ENCODE data around the gene TBL1X.

The TBL1X gene

GRCh38 chrX:9486786-9487387 lies 22.0 kb downstream of the TBL1X start:
- Histone ChIP-seq H3K4me3 (ENCODE audit: low read length) (no peak overlapping the region), H3K27me3 (ENCODE audit: control insufficient read depth, insufficient read depth, low read length) (no peaks in the 10 kb centered on the region), H3K36me3 (ENCODE audit: control insufficient read depth, insufficient read depth, low read length) (no peaks in the 10 kb centered on the region), H3K27ac (ENCODE audit: low read depth, low read length) (no peak overlapping the region), H3K4me1 (ENCODE audit: control insufficient read depth, insufficient read depth, low read length) (no peaks in the 10 kb centered on the region), H3K9ac (ENCODE audit: low read length) (no peak overlapping the region)

- Histone ChIP-seq H3K27me3 (ENCODE audit: control insufficient read depth, insufficient read depth, low read length) (no peaks in the 10 kb centered on the region), H3K9ac (ENCODE audit: low read length) (no peak overlapping the region), H3K4me3 (ENCODE audit: low read length) (no peak overlapping the region), H3K4me1 (ENCODE audit: control insufficient read depth, insufficient read depth, low read length) (no peaks in the 10 kb centered on the region), H3K36me3 (ENCODE audit: control insufficient read depth, insufficient read depth, low read length) (no peaks in the 10 kb centered on the region), H3K27ac (ENCODE audit: low read depth, low read length) (no peak overlapping the region)
Observed at GRCh38 chrX:9488586-9488985, 23.7 kb downstream of the TBL1X start.

DNA sequence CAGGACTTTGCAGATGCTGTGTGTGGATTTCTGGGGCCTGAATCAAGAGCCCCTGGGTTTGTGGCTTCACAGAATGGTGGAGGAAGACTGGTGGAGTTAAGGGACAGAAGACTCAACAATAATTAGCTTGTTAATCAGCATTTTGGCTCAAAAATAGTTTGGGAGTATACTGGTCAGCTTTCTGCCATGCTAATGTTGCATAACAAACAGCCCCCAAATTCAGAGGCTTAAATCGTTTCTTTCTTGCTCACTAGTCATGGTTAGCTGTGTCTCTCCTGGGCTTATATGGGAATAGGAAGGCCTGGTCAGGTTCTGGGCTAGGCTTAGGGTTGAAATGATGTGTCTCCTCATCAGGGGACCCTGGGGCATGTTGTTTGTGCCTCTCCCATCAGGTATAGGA lies 24.4 kb downstream of the TBL1X start:
- H3K4me1 ChIP-seq (ENCODE audit: control insufficient read depth, insufficient read depth, low read length): no peaks in the 10 kb centered on the region
- H3K4me3 ChIP-seq (ENCODE audit: low read length): no peak overlapping the region
- H3K36me3 ChIP-seq (ENCODE audit: control insufficient read depth, insufficient read depth, low read length): no peaks in the 10 kb centered on the region
- no peak overlapping the region for H3K27ac ChIP-seq (ENCODE audit: low read depth, low read length)
- no peak overlapping the region for H3K9ac ChIP-seq (ENCODE audit: low read length)
- no peaks in the 10 kb centered on the region for H3K27me3 ChIP-seq (ENCODE audit: control insufficient read depth, insufficient read depth, low read length)

DNA sequence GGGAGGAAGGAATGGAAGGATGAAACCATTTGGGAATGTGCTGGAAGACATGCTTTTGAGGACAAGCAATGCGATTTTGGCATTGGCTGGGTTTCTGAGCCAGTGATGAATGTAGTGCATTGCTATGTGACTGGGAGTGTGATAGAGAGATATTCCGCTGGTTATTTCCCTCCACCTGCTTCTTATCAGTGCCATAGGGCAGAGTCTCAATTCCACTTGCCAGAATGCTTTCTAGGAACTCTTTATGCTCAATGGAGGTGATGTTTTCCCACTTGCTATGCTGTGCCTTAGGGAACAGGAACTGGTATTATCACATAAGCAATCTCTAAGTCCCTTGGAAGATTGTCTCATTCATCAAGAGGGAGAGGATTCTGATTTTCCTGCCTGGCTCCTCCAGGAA lies 28.0 kb downstream of the TBL1X start:
- H3K36me3 ChIP-seq (ENCODE audit: control insufficient read depth, insufficient read depth, low read length): no peaks in the 10 kb centered on the region
- H3K27ac ChIP-seq (ENCODE audit: low read depth, low read length): no peak overlapping the region
- H3K4me3 ChIP-seq (ENCODE audit: low read length): no peak overlapping the region
- no peak overlapping the region for H3K9ac ChIP-seq (ENCODE audit: low read length)
- no peaks in the 10 kb centered on the region for H3K4me1 ChIP-seq (ENCODE audit: control insufficient read depth, insufficient read depth, low read length)
- no peaks in the 10 kb centered on the region for H3K27me3 ChIP-seq (ENCODE audit: control insufficient read depth, insufficient read depth, low read length)

DNA sequence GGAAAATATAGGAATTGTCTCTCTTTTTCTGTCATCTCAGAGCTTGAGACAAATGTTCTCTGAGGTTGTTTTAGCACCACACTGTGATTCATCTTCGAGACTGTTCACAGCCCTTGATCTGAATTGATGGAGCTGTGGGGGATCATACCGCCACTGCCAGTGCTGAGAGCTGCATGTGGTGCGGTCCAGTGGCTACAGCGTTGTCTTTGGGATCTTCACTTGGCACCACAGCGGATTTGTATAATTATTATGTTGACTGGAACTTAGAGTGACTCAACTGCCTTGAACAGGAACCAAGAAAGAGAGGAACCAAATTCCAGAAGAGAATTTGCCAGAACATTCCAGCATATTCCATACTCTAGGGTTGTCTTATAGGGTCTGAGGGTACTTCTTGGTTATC lies 29.1 kb downstream of the TBL1X start:
- no peak overlapping the region for H3K9ac ChIP-seq (ENCODE audit: low read length)

GRCh38 chrX:9494771-9495170 lies 29.9 kb downstream of the TBL1X start:
- Histone ChIP-seq H3K4me1 (ENCODE audit: control insufficient read depth, insufficient read depth, low read length) (no peaks in the 10 kb centered on the region), H3K27me3 (ENCODE audit: control insufficient read depth, insufficient read depth, low read length) (no peaks in the 10 kb centered on the region), H3K27ac (ENCODE audit: low read depth, low read length) (no peak overlapping the region), H3K4me3 (ENCODE audit: low read length) (no peak overlapping the region), H3K36me3 (ENCODE audit: control insufficient read depth, insufficient read depth, low read length) (no peaks in the 10 kb centered on the region), H3K9ac (ENCODE audit: low read length) (no peak overlapping the region)

More for the DNA sequence above, 29.1 kb downstream of the TBL1X start:
- Histone ChIP-seq H3K4me1 (ENCODE audit: control insufficient read depth, insufficient read depth, low read length) (no peaks in the 10 kb centered on the region), H3K27ac (ENCODE audit: low read depth, low read length) (no peak overlapping the region), H3K36me3 (ENCODE audit: control insufficient read depth, insufficient read depth, low read length) (no peaks in the 10 kb centered on the region), H3K27me3 (ENCODE audit: control insufficient read depth, insufficient read depth, low read length) (no peaks in the 10 kb centered on the region), H3K4me3 (ENCODE audit: low read length) (no peak overlapping the region)

GRCh38 chrX:9495496-9495895 lies 30.6 kb downstream of the TBL1X start:
- Histone ChIP-seq H3K27me3 (ENCODE audit: control insufficient read depth, insufficient read depth, low read length) (no peaks in the 10 kb centered on the region), H3K4me3 (ENCODE audit: low read length) (no peak overlapping the region), H3K36me3 (ENCODE audit: control insufficient read depth, insufficient read depth, low read length) (no peaks in the 10 kb centered on the region), H3K27ac (ENCODE audit: low read depth, low read length) (no peak overlapping the region), H3K9ac (ENCODE audit: low read length) (no peak overlapping the region), H3K4me1 (ENCODE audit: control insufficient read depth, insufficient read depth, low read length) (no peaks in the 10 kb centered on the region)

DNA sequence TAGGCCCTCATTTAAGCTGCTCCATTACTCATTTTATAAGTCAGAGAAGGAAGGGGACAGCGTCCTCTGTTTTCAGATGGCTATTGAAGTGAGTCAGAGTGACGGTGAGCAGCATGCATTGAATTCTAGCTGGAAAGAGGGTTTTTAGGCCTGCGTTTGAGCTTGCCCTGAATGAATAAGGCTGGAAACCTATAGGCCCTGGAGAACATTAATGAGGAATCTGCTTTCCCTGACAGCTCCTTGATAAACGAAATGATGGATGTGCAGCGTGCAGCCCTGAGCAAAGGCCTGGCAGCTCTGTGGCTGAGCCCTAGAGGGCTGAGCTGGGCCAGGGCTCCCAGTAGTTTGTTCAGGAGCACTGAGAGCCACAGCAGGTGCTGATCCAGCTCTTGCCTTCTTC lies 33.4 kb downstream of the TBL1X start:
- Histone ChIP-seq H3K27ac (ENCODE audit: low read depth, low read length) (no peak overlapping the region), H3K36me3 (ENCODE audit: control insufficient read depth, insufficient read depth, low read length) (no peaks in the 10 kb centered on the region), H3K9ac (ENCODE audit: low read length) (no peak overlapping the region), H3K4me3 (ENCODE audit: low read length) (no peak overlapping the region), H3K27me3 (ENCODE audit: control insufficient read depth, insufficient read depth, low read length) (no peaks in the 10 kb centered on the region), H3K4me1 (ENCODE audit: control insufficient read depth, insufficient read depth, low read length) (no peaks in the 10 kb centered on the region)

- H3K36me3 ChIP-seq (ENCODE audit: control insufficient read depth, insufficient read depth, low read length): no peaks in the 10 kb centered on the region
Observed at GRCh38 chrX:9500584-9500983, 35.7 kb downstream of the TBL1X start.

DNA sequence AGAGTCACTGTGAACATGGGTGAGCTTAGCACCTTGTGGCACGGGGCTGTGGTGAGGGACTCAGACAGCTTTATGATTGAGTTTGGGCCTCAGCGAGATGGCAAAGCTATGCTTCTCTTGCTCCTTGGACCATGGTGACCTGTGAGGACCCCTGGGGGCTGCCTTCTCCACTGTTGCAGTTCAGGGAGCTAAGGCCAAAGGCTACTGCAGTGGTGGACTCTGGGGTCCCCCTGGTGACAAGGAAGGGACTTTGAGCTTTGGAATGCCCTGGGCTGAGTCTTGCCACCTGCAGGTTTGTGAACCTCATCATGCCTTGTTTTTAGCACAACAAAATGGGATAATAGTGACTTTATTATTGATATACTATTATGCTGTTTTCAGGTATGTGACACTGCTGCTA lies 36.5 kb downstream of the TBL1X start:
- Histone ChIP-seq H3K27ac (ENCODE audit: low read depth, low read length) (no peak overlapping the region), H3K36me3 (ENCODE audit: control insufficient read depth, insufficient read depth, low read length) (no peaks in the 10 kb centered on the region), H3K9ac (ENCODE audit: low read length) (no peak overlapping the region), H3K4me3 (ENCODE audit: low read length) (no peak overlapping the region), H3K27me3 (ENCODE audit: control insufficient read depth, insufficient read depth, low read length) (no peaks in the 10 kb centered on the region), H3K4me1 (ENCODE audit: control insufficient read depth, insufficient read depth, low read length) (no peaks in the 10 kb centered on the region)

More at GRCh38 chrX:9500584-9500983, 35.7 kb downstream of the TBL1X start:
- Histone ChIP-seq H3K9ac (ENCODE audit: low read length) (no peak overlapping the region), H3K4me3 (ENCODE audit: low read length) (no peak overlapping the region), H3K27ac (ENCODE audit: low read depth, low read length) (no peak overlapping the region), H3K4me1 (ENCODE audit: control insufficient read depth, insufficient read depth, low read length) (no peaks in the 10 kb centered on the region), H3K27me3 (ENCODE audit: control insufficient read depth, insufficient read depth, low read length) (no peaks in the 10 kb centered on the region)

DNA sequence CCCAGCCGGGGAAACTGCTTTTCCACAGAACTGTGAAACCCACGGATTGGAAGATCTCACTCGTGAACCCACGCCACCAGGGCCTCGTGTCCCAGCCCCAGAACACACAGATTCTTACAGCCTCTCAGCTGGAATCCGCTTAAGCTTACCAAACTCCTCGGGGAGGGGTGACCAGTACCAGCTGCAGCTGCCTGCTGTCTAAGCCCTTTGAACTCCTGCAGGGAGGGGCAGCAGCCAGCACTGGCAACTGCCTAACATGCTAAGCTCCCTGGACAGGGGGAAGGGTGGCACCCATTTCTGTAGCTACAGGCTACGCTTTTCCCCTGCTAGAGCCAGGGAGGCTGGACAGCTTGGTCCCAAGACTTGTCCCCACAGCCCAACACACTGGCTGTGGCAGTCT lies 38.4 kb downstream of the TBL1X start:
- H3K27me3 ChIP-seq (ENCODE audit: control insufficient read depth, insufficient read depth, low read length): no peaks in the 10 kb centered on the region
- no peak overlapping the region for H3K27ac ChIP-seq (ENCODE audit: low read depth, low read length)
- H3K4me1 ChIP-seq (ENCODE audit: control insufficient read depth, insufficient read depth, low read length): no peaks in the 10 kb centered on the region
- no peaks in the 10 kb centered on the region for H3K36me3 ChIP-seq (ENCODE audit: control insufficient read depth, insufficient read depth, low read length)
- no peak overlapping the region for H3K9ac ChIP-seq (ENCODE audit: low read length)
- no peak overlapping the region for H3K4me3 ChIP-seq (ENCODE audit: low read length)

DNA sequence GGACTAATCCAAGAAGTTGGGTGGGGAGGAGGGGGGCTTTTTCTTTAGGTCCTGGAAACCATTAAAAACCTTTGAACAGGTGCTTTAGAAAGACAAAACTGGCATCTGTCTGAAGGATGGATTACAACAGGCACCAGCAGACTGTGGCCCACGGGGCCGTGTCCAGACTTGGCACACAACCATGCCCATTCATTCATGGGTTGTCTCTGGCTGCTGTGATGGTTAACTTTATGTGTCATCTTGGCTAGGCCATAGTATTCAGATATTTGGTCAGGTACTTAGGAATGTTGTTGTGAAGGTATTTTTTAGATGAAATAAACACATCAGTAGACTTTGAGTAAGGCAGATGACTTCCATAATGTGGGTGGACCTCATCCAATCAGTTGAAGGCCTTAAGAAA lies 45.5 kb downstream of the TBL1X start:
- Histone ChIP-seq H3K27ac (ENCODE audit: low read depth, low read length) (no peak overlapping the region), H3K27me3 (ENCODE audit: control insufficient read depth, insufficient read depth, low read length) (no peaks in the 10 kb centered on the region), H3K4me1 (ENCODE audit: control insufficient read depth, insufficient read depth, low read length) (no peaks in the 10 kb centered on the region), H3K4me3 (ENCODE audit: low read length) (no peak overlapping the region), H3K9ac (ENCODE audit: low read length) (no peak overlapping the region), H3K36me3 (ENCODE audit: control insufficient read depth, insufficient read depth, low read length) (no peaks in the 10 kb centered on the region)

- Histone ChIP-seq H3K4me1 (ENCODE audit: control insufficient read depth, insufficient read depth, low read length) (no peaks in the 10 kb centered on the region), H3K4me3 (ENCODE audit: low read length) (no peak overlapping the region), H3K27ac (ENCODE audit: low read depth, low read length) (no peak overlapping the region), H3K9ac (ENCODE audit: low read length) (no peak overlapping the region), H3K27me3 (ENCODE audit: control insufficient read depth, insufficient read depth, low read length) (no peaks in the 10 kb centered on the region), H3K36me3 (ENCODE audit: control insufficient read depth, insufficient read depth, low read length) (no peaks in the 10 kb centered on the region)
Observed at GRCh38 chrX:9510980-9511379, 46.1 kb downstream of the TBL1X start.

All from rectal smooth muscle tissue (tissue), 1 donor.